HG02763 (cell line): Measurements from ENCODE around the gene CUEDC1.

Experiments used
- ATAC-seq: cut with Tn5 transposase; IDR thresholded peaks from one replicate; pipeline ENCODE4 v1.9.1; 2021; ENCODE audit warnings: mild to moderate bottlenecking, moderate library complexity; ENCODE audit not compliant: unreplicated experiment

Gene CUEDC1

GRCh38 chr17:57881783-57882351 is 73.3 kb downstream of the CUEDC1 start:
- ATAC-seq: no peak

GRCh38 chr17:57881143-57881542 is 74.1 kb downstream of the CUEDC1 start:
- no peak for ATAC-seq

GRCh38 chr17:57880086-57880456 is 75.1 kb downstream of the CUEDC1 start:
- ATAC-seq: no peak

- no peak for ATAC-seq
Observed at GRCh38 chr17:57879437-57880085, 75.7 kb downstream of the CUEDC1 start.

- no peak for ATAC-seq
Observed at GRCh38 chr17:57877803-57878377, 77.3 kb downstream of the CUEDC1 start.

GRCh38 chr17:57876866-57877237 is 78.4 kb downstream of the CUEDC1 start:
- ATAC-seq: no peak

- no peak for ATAC-seq
Observed at GRCh38 chr17:57876023-57876865, 79.0 kb downstream of the CUEDC1 start.

GRCh38 chr17:57875290-57876022 is 79.8 kb downstream of the CUEDC1 start:
- no peak for ATAC-seq

GRCh38 chr17:57874434-57875289 is 80.5 kb downstream of the CUEDC1 start:
- no peak for ATAC-seq

- ATAC-seq: no peak
Observed at GRCh38 chr17:57874058-57874419, 81.2 kb downstream of the CUEDC1 start.

GRCh38 chr17:57873261-57874057 is 81.8 kb downstream of the CUEDC1 start:
- no peak for ATAC-seq

- ATAC-seq: no peak
Observed at GRCh38 chr17:57872536-57872935, 82.7 kb downstream of the CUEDC1 start.

- ATAC-seq: no peak
Observed at GRCh38 chr17:57871863-57872262, 83.3 kb downstream of the CUEDC1 start.

- no peak for ATAC-seq
Observed at GRCh38 chr17:57871155-57871554, 84.1 kb downstream of the CUEDC1 start.

- ATAC-seq: no peak
Observed at GRCh38 chr17:57870283-57870635, 85.0 kb downstream of the CUEDC1 start.

GRCh38 chr17:57869617-57870282 is 85.5 kb downstream of the CUEDC1 start:
- ATAC-seq: no peak

GRCh38 chr17:57868910-57869616 is 86.1 kb downstream of the CUEDC1 start:
- no peak for ATAC-seq
